ENCODE data around the gene FOXA1.

DNA sequence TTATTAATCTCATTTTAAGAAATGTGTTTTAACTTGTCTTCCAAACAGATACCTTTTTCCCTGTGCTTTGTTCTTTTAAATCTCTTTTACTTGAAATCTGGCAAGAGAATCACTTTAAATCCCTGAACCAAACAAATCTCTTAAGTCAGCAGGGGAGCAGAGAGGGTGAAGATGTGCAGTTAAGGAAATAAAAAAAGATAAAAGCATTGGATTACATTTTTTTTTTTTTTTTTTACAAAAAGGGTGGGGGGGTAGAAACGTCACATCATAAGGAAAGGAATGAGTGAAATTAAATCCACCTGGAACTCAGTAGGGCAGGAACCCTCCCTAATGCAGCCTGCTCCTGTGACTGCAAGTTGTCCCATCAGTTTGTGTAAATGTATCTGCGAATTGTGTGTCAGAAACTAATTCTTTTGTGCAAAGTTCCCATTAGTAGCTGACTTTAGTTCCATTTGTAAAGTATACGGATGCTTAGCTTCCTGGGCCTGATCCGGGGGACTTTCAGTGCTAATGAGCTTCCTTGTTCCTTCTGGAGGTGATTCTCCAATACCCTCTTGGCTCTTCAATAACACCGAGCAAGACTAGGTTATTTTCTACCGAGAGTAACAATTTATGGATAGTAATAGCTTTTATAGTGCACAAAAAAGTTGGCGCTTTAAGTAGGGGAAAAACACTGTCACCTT lies 1.9 kb upstream of the FOXA1 start:
- no peak for TF ChIP-seq TAF1 (conservative IDR thresholded peaks at IDR 0.05)
- no peak for TF ChIP-seq RAD21 (IDR thresholded peaks at IDR 0.05)
- TF ChIP-seq ZBTB33 (IDR thresholded peaks at IDR 0.05) = no peak
- TF ChIP-seq RXRA (IDR thresholded peaks at IDR 0.05) = no peak

Measured in liver (tissue), 2 donors.